ENCODE data around the gene DPF3.

DNA sequence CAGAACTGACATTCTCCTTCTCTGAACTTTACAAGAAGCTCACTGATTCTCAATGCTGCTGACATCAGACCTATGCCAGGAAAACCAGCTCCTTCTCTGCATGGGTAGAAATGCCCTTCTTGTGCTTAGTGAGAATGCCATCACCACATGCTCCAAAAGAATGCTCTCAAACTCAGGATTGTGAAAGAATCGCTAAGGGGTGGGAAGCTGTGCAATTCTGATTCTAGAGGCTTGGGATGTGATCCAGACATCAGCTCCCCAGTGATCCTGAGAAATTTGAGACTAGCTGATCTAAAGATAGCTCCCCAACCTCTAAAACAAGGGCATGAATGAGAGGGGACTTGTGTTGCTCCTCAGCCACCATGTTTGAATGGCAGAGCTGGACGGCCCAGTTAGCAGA, 113.2 kb downstream of the DPF3 start:
- no peak for TF ChIP-seq POLR2A (IDR thresholded peaks at IDR 0.05)
- TF ChIP-seq, protein P1, sequence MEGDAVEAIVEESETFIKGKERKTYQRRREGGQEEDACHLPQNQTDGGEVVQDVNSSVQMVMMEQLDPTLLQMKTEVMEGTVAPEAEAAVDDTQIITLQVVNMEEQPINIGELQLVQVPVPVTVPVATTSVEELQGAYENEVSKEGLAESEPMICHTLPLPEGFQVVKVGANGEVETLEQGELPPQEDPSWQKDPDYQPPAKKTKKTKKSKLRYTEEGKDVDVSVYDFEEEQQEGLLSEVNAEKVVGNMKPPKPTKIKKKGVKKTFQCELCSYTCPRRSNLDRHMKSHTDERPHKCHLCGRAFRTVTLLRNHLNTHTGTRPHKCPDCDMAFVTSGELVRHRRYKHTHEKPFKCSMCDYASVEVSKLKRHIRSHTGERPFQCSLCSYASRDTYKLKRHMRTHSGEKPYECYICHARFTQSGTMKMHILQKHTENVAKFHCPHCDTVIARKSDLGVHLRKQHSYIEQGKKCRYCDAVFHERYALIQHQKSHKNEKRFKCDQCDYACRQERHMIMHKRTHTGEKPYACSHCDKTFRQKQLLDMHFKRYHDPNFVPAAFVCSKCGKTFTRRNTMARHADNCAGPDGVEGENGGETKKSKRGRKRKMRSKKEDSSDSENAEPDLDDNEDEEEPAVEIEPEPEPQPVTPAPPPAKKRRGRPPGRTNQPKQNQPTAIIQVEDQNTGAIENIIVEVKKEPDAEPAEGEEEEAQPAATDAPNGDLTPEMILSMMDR (IDR thresholded peaks at IDR 0.05), result no peak
